OCI-LY7 (cell line): Measurements from ENCODE around the gene METTL26.

Experiments used
- CTCF ChIP-seq: fragments of 200-600 bp; sonication (generic); conservative IDR thresholded peaks from 2 replicates; pipeline ENCODE4 v1.5.1; 2014; ENCODE audit warnings: mild to moderate bottlenecking, antibody characterized with exemption, low read length, moderate library complexity, mixed read lengths
- EZH2phosphoT487 ChIP-seq: fragments of 200-600 bp; sonication (generic); IDR thresholded peaks from 2 replicates; pipeline ENCODE4 v1.6.1; 2018; ENCODE audit warnings: low read depth, borderline replicate concordance, mild to moderate bottlenecking, mixed run types, antibody characterized with exemption, low read length, moderate library complexity, mixed read lengths

GRCh38 chr16:647173-647902, 11.2 kb upstream of the METTL26 start:
- no peak for TF ChIP-seq EZH2phosphoT487
- TF ChIP-seq CTCF, result no peak
